ENCODE results near the gene TBX3. TPM values are rescaled to one million over a fixed set of nuclear protein-coding genes. Genes with fewer than 3 reads are reported as not detected.

The TBX3 gene
- total and polyA plus RNA-seq, 3 donors from 2014 or later, result 4.0 to 8.7 (median 8.4) TPM

DNA sequence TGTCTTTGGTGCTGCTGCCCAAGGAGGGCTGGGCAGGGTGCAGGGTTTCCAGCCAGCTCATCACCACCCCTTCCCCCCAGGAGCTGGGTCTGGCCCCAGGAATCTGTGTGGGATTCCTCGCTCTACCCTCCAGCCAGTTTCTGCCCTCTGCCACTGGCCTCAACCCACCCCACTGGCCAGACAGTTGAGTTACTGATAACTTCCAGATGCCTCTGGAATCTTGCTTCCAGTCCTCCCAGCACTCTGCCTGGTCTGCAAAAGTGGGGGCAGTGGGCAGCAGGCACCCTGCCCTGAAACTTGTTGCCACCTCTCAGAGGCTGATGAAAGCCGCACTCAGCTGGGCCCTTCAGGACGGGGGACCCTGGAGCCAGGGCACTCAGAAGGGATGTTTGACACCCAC is 20.1 kb upstream of the TBX3 start:
- Histone ChIP-seq H3K36me3 (ENCODE audit: low read depth, missing control alignments) (no peaks in the 10 kb centered on the region), H3K27me3 (no peaks in the 10 kb centered on the region), H3K4me3 (no peak overlapping the region), H3K4me1 (no peaks in the 10 kb centered on the region), H3K9me3 (no peaks in the 10 kb centered on the region), H3K27ac (no peak overlapping the region)
- WGBS, 2 donors, result 84 to 92% methylated on average over 2 to 3 of the region's 3 CpGs
- DNase-seq, result no peak
- TF ChIP-seq POLR2A (IDR thresholded peaks at IDR 0.05) (no peak), CTCF (IDR thresholded peaks at IDR 0.05) (no peak)
- intact Hi-C loops (cut with DNase I; ENCODE audit: low total_unique reads), result no loop called here

GRCh38 chr12:114703060-114703493 is 19.1 kb upstream of the TBX3 start:
- DNase-seq, result no peak
- TF ChIP-seq POLR2A (IDR thresholded peaks at IDR 0.05) (no peak), CTCF (IDR thresholded peaks at IDR 0.05) (no peak)
- H3K27me3 ChIP-seq, result no peaks in the 10 kb centered on the region
- intact Hi-C loops (cut with DNase I; ENCODE audit: low total_unique reads), result no loop called here
- H3K36me3 ChIP-seq (ENCODE audit: low read depth, missing control alignments), result no peaks in the 10 kb centered on the region
- H3K9me3 ChIP-seq, result no peaks in the 10 kb centered on the region
- H3K27ac ChIP-seq, result no peak overlapping the region
- no peaks in the 10 kb centered on the region for H3K4me1 ChIP-seq
- WGBS, 2 donors, result 15 to 18% methylated on average over 6 of the region's 6 CpGs
- H3K4me3 ChIP-seq, result no peak overlapping the region

DNA sequence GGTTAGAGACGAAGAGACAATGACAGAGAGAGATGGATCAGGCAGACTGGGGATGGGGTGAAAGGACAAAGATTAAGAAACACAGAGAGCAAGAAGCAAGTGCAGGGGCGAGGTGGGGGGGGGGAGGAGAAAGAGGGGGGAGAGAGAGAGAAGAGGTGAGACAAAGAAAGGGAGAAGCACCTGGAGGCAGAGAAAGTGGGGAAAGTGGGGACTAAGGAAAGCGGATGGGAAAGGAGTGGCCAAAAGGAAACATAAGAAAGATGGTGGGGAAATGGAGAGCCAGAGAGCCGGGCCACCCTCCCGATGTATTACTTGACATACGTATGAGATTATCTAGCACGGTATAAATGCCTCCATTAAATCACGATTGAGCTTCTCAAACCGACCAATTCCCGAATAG is 18.5 kb upstream of the TBX3 start:
- WGBS, 2 donors, result 21 to 35% methylated on average over 10 of the region's 10 CpGs
- H3K4me1 ChIP-seq, result no peaks in the 10 kb centered on the region
- no peak overlapping the region for H3K27ac ChIP-seq
- no peaks in the 10 kb centered on the region for H3K27me3 ChIP-seq
- H3K36me3 ChIP-seq (ENCODE audit: low read depth, missing control alignments), result no peaks in the 10 kb centered on the region
- intact Hi-C loops (cut with DNase I; ENCODE audit: low total_unique reads), result no loop called here
- H3K9me3 ChIP-seq, result no peaks in the 10 kb centered on the region
- no peak overlapping the region for H3K4me3 ChIP-seq
- no peak for TF ChIP-seq CTCF (IDR thresholded peaks at IDR 0.05)
- no peak for TF ChIP-seq POLR2A (IDR thresholded peaks at IDR 0.05)
- DNase-seq, result no peak

GRCh38 chr12:114701553-114701952 is 17.6 kb upstream of the TBX3 start:
- intact Hi-C loops (cut with DNase I; ENCODE audit: low total_unique reads), result no loop called here
- H3K27ac ChIP-seq, result no peak overlapping the region
- 52 to 75% methylated on average over 1 of the region's 1 CpG for WGBS, 2 donors
- no peaks in the 10 kb centered on the region for H3K4me1 ChIP-seq
- H3K27me3 ChIP-seq, result no peaks in the 10 kb centered on the region
- no peak overlapping the region for H3K4me3 ChIP-seq
- no peak for TF ChIP-seq POLR2A (IDR thresholded peaks at IDR 0.05)
- TF ChIP-seq CTCF (IDR thresholded peaks at IDR 0.05), result no peak
- no peak for DNase-seq
- no peaks in the 10 kb centered on the region for H3K36me3 ChIP-seq (ENCODE audit: low read depth, missing control alignments)
- H3K9me3 ChIP-seq, result no peaks in the 10 kb centered on the region

DNA sequence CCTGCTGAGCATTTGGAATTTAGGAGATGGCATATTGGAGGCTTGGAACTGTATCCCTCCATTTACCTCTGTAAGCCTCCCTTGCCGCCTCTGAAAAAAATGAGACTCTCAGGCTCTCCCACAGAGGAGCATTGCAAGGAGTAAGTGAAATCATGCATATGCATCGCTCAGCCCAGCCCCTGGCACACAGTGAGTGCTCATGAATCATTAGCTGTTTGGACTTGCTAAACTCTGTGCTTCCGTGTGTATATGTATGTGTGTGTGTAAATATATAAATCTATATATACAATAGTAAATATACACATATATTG is 17.1 kb upstream of the TBX3 start:
- no peaks in the 10 kb centered on the region for H3K4me1 ChIP-seq
- H3K27me3 ChIP-seq, result no peaks in the 10 kb centered on the region
- TF ChIP-seq CTCF (IDR thresholded peaks at IDR 0.05) (no peak), POLR2A (IDR thresholded peaks at IDR 0.05) (no peak)

More for the DNA sequence above, 17.1 kb upstream of the TBX3 start:
- intact Hi-C loops (cut with DNase I; ENCODE audit: low total_unique reads), result no loop called here
- DNase-seq, result no peak
- 42 to 69% methylated on average over 3 of the region's 3 CpGs for WGBS, 2 donors
- Histone ChIP-seq H3K27ac (no peak overlapping the region), H3K36me3 (ENCODE audit: low read depth, missing control alignments) (no peaks in the 10 kb centered on the region), H3K9me3 (no peaks in the 10 kb centered on the region), H3K4me3 (no peak overlapping the region)

Measured in testis (tissue), 3 donors.